Mucosa of descending colon (tissue), 3 donors: Measurements from ENCODE around the gene GNAT3. TPM values are rescaled to one million over a fixed set of nuclear protein-coding genes. Genes with fewer than 3 reads are reported as not detected.
A peak's percentile ranks its signal among the peaks of the same experiment; 100 is the strongest.

Experiments used
- ATAC-seq: fragments of 200-7000 bp; cut with Tn5 transposase; one replicate; pipeline ENCODE4 v1.9.1; 2020; ENCODE audit warnings: mild to moderate bottlenecking, moderate library complexity
- DNase-seq, 3 donors: peaks; one replicate each; pipeline ENCODE4 v3.0.0-alpha.2; 2020
- H3K36me3 ChIP-seq: fragments of 200-600 bp; one replicate; pipeline ENCODE4 v1.8.0; 2021; ENCODE audit warnings: low read depth, mild to moderate bottlenecking
- H3K4me1 ChIP-seq: fragments of 200-600 bp; one replicate; pipeline ENCODE4 v1.8.0; 2021; ENCODE audit warnings: low read depth, mild to moderate bottlenecking
- H3K4me3 ChIP-seq: fragments of 200-600 bp; one replicate; pipeline ENCODE4 v1.8.0; 2021; ENCODE audit warnings: mild to moderate bottlenecking
- H3K9me3 ChIP-seq: fragments of 200-600 bp; one replicate; pipeline ENCODE4 v1.8.0; 2021; ENCODE audit warnings: mild to moderate bottlenecking
- intact Hi-C, 2 donors: fragments of 100-400 bp; cut with DNase I in 1 of 2; cut with micrococcal nuclease in 1 of 2; formaldehyde crosslinking; loops; one replicate each; pipeline versions ENCODE4 v1.11.0 to v1.11.1; 2022; cut with DNase I, micrococcal nuclease
- total RNA-seq, 3 donors: library from RNA; stranded (reverse); fragmentation: NEBNext Ultra II Directional in 2 of 3; extraction: Animal tissue kit (Norgen Biotek cat#: 25700) in 2 of 3; gene quantifications; one replicate each; pipeline versions ENCODE4 v1.2.1 to v1.2.4, GENCODE V29; 2021 to 2023
- TF ChIP-seq, protein P1 (sequence below): fragments of 200-600 bp; IDR thresholded peaks from one replicate; pipeline ENCODE4 v1.8.0; 2022; ENCODE audit warnings: antibody characterized with exemption, mild to moderate bottlenecking
- donor health status: DM: no; HTN: no; CAD: no; lungs with moderate emphysema.
- donor health status: DM: no; HTN: no; CAD: no.
- donor health status: DM: no; HTN: yes; CAD: no.

GNAT3 gene
- total RNA-seq, 3 donors from 2014 or later: not detected

DNA sequence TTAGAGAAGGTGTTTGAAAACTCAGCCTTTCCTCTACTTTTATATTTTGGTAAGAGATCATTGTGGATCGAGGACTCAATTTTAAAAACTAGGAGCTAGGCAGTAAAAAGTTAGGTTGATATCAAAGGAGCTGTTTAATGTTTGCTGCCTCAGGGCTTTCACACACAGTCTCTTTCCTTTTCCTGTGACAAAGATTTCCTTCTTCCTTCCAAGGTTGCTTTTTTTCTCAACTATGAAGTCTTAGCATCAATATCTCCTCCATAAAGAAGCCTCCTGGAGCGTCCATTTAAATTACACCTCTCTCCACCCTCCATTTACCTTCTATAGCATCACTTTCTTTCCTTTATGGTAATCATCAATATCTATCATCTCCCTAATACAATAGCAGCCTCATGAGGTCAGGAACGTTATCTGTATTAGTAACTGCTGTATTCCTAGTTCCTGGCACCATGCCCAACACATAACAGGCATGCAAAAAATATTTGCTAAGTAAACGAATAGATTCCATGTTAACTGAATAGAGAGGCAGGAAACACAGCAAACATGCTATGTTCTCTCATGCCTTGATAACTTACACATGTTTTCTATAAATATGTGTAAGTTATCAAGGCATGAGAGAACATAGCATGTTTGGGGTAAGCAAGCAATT, 48.5 kb downstream of the GNAT3 start:
- DNase-seq (no peak), ATAC-seq (no peak)
- Histone ChIP-seq H3K4me1 (peaks cover 4% of the 10 kb centered on the region), H3K9me3 (no peaks in the 10 kb centered on the region), H3K36me3 (no peaks in the 10 kb centered on the region), H3K4me3 (no peak overlapping the region)
- TF ChIP-seq, protein P1, sequence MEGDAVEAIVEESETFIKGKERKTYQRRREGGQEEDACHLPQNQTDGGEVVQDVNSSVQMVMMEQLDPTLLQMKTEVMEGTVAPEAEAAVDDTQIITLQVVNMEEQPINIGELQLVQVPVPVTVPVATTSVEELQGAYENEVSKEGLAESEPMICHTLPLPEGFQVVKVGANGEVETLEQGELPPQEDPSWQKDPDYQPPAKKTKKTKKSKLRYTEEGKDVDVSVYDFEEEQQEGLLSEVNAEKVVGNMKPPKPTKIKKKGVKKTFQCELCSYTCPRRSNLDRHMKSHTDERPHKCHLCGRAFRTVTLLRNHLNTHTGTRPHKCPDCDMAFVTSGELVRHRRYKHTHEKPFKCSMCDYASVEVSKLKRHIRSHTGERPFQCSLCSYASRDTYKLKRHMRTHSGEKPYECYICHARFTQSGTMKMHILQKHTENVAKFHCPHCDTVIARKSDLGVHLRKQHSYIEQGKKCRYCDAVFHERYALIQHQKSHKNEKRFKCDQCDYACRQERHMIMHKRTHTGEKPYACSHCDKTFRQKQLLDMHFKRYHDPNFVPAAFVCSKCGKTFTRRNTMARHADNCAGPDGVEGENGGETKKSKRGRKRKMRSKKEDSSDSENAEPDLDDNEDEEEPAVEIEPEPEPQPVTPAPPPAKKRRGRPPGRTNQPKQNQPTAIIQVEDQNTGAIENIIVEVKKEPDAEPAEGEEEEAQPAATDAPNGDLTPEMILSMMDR: no peak
- intact Hi-C loops: no loop called here

GRCh38 chr7:80460857-80461256, 51.0 kb downstream of the GNAT3 start:
- no peaks in the 10 kb centered on the region for H3K36me3 ChIP-seq
- no peak overlapping the region for H3K4me3 ChIP-seq
- H3K9me3 ChIP-seq: no peaks in the 10 kb centered on the region
- ATAC-seq: no peak
- no peak for DNase-seq
- TF ChIP-seq, protein P1: no peak
- intact Hi-C loops: no loop called here
- no peaks in the 10 kb centered on the region for H3K4me1 ChIP-seq

GRCh38 chr7:80459776-80460510, 51.9 kb downstream of the GNAT3 start:
- no peak for ATAC-seq
- intact Hi-C loops: no loop called here

GRCh38 chr7:80458822-80459725, 52.8 kb downstream of the GNAT3 start:
- no peaks in the 10 kb centered on the region for H3K36me3 ChIP-seq
- intact Hi-C loops: no loop called here
- no peaks in the 10 kb centered on the region for H3K9me3 ChIP-seq
- DNase-seq: no peak
- no peak for ATAC-seq
- H3K4me1 ChIP-seq: no peaks in the 10 kb centered on the region
- no peak overlapping the region for H3K4me3 ChIP-seq
- TF ChIP-seq, protein P1: no peak

More at GRCh38 chr7:80459776-80460510, 51.9 kb downstream of the GNAT3 start:
- H3K36me3 ChIP-seq: no peaks in the 10 kb centered on the region
- H3K4me1 ChIP-seq: no peaks in the 10 kb centered on the region
- no peaks in the 10 kb centered on the region for H3K9me3 ChIP-seq
- H3K4me3 ChIP-seq: no peak overlapping the region
- no peak for DNase-seq
- TF ChIP-seq, protein P1: no peak

- ATAC-seq (no peak), DNase-seq (peak in 1 of 3 donors; percentile 17)
- TF ChIP-seq, protein P1: no peak
- no peaks in the 10 kb centered on the region for H3K9me3 ChIP-seq
- intact Hi-C loops: no loop called here
- no peaks in the 10 kb centered on the region for H3K4me1 ChIP-seq
- H3K36me3 ChIP-seq: no peaks in the 10 kb centered on the region
- H3K4me3 ChIP-seq: no peak overlapping the region
Observed at GRCh38 chr7:80453699-80454340, 58.0 kb downstream of the GNAT3 start.
